Ishikawa (cell line): ENCODE results near the gene ZNF649.

Source experiments
- CEBPB ChIP-seq: IDR thresholded peaks from 2 replicates; pipeline ENCODE4 v1.6.1; 2012
- CREB1 ChIP-seq: IDR thresholded peaks from 2 replicates; pipeline ENCODE4 v1.6.1; 2012; ENCODE audit warnings: low read depth
- EGR1 ChIP-seq: IDR thresholded peaks from 2 replicates; pipeline ENCODE4 v1.6.1; 2012
- EP300 ChIP-seq: IDR thresholded peaks from 2 replicates; pipeline ENCODE4 v1.6.1; 2012; ENCODE audit warnings: borderline replicate concordance
- FOXM1 ChIP-seq: IDR thresholded peaks from 2 replicates; pipeline ENCODE4 v1.6.1; 2012; ENCODE audit warnings: low read depth, borderline replicate concordance
- NFIC ChIP-seq: IDR thresholded peaks from 2 replicates; pipeline ENCODE4 v1.6.1; 2012
- RAD21 ChIP-seq: IDR thresholded peaks from 2 replicates; pipeline ENCODE4 v1.6.1; 2012; ENCODE audit warnings: low read depth
- REST ChIP-seq: IDR thresholded peaks from 2 replicates; pipeline ENCODE4 v1.6.1; 2012; ENCODE audit warnings: low read depth, mild to moderate bottlenecking
- TAF1 ChIP-seq: IDR thresholded peaks from 2 replicates; pipeline ENCODE4 v1.6.1; 2012; ENCODE audit warnings: low read depth, mild to moderate bottlenecking
- TCF12 ChIP-seq: IDR thresholded peaks from 2 replicates; pipeline ENCODE4 v1.6.1; 2012; ENCODE audit warnings: low read depth
- TEAD4 ChIP-seq: IDR thresholded peaks from 2 replicates; pipeline ENCODE4 v1.6.1; 2012
- USF1 ChIP-seq: IDR thresholded peaks from 2 replicates; pipeline ENCODE4 v1.6.1; 2012
- YY1 ChIP-seq: IDR thresholded peaks from 2 replicates; pipeline ENCODE4 v1.6.1; 2012; ENCODE audit warnings: low read depth
- ZBTB7A ChIP-seq: IDR thresholded peaks from 2 replicates; pipeline ENCODE4 v1.6.1; 2012; ENCODE audit warnings: low read depth
- TF ChIP-seq, protein P1 (sequence below): IDR thresholded peaks from 2 replicates; pipeline ENCODE4 v1.6.1; 2012

The ZNF649 gene

GRCh38 chr19:51904331-51905165, at the start of gene ZNF649:
TSS of gene ZNF649 (minus strand) at chr19:51905017. CDS start at chr19:51900107, 4,910 bp downstream.
- TF ChIP-seq TAF1 (peak; percentile 61), REST (no peak), ZBTB7A (no peak), USF1 (no peak), CEBPB (no peak), EGR1 (peak; percentile 97), CREB1 (no peak), YY1 (peak; percentile 100), TEAD4 (no peak), TCF12 (no peak), RAD21 (peak; percentile 16; the same call in 1 of the 2 replicates), NFIC (no peak), FOXM1 (no peak), EP300 (no peak)
- TF ChIP-seq, protein P1, sequence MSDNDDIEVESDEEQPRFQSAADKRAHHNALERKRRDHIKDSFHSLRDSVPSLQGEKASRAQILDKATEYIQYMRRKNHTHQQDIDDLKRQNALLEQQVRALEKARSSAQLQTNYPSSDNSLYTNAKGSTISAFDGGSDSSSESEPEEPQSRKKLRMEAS = peak; percentile 80

GRCh38 chr19:51948975-51949374, 44.2 kb upstream of the ZNF649 start:
- TF ChIP-seq NFIC (no peak), RAD21 (no peak), YY1 (no peak), CEBPB (no peak), ZBTB7A (no peak), EP300 (no peak), TEAD4 (no peak), EGR1 (no peak), TAF1 (no peak), TCF12 (no peak), CREB1 (no peak), REST (no peak), USF1 (no peak), FOXM1 (no peak)
- TF ChIP-seq, protein P1 = no peak

DNA sequence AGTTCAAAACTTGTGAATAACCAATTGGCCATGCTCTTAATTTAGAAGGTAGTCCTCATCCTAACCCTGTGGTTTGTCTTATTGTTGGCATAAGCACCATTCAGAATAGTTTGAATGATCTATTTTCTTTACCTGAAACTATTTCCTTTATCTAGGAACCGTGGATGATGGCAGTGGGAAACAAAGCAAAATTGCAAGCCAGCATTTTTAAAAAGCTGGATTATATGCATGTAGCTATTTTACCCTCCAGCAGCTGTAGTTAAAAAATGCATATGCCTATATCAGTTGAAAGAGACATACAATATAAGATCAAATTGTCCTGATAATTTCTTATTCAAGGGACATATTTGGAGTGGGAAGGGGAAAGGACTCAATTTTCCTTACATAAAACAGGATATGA, 41.8 kb upstream of the ZNF649 start:
- TF ChIP-seq TCF12 (no peak), YY1 (no peak), TAF1 (no peak)

DNA sequence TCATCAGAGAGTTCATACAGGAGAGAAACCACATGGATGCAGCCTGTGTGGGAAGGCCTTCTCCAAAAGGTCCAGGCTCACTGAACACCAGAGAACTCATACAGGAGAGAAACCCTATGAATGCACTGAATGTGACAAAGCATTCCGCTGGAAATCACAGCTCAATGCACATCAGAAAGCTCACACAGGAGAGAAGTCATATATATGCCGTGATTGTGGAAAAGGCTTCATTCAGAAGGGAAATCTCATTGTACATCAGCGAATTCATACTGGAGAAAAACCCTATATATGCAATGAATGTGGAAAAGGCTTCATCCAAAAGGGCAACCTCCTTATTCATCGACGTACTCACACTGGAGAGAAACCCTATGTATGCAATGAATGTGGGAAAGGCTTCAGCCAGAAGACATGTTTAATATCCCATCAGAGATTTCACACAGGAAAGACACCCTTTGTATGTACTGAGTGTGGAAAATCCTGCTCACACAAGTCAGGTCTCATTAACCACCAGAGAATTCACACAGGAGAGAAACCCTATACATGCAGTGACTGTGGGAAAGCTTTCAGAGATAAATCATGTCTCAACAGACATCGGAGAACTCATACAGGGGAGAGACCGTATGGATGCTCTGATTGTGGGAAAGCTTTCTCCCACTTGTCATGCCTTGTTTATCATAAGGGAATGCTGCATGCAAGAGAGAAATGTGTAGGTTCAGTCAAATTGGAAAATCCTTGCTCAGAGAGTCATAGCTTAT, 40.2 kb upstream of the ZNF649 start:
- TF ChIP-seq RAD21 (no peak), ZBTB7A (no peak), TEAD4 (no peak), FOXM1 (no peak), USF1 (no peak), YY1 (no peak), CREB1 (no peak), REST (no peak), EP300 (no peak)
- TF ChIP-seq, protein P1 = no peak
